SK-N-DZ (cell line): ENCODE measurements around the gene BAG5.
"Not testable (repeated sequence)": the region's sequence is repeated elsewhere in the genome, so short reads cannot be mapped to it uniquely, and the experiment has no call there.

Experiments
- DNase-seq: peaks from one replicate; pipeline ENCODE4 v3.0.0-alpha.2; 2015; ENCODE audit warnings: low spot score

The BAG5 gene

DNA sequence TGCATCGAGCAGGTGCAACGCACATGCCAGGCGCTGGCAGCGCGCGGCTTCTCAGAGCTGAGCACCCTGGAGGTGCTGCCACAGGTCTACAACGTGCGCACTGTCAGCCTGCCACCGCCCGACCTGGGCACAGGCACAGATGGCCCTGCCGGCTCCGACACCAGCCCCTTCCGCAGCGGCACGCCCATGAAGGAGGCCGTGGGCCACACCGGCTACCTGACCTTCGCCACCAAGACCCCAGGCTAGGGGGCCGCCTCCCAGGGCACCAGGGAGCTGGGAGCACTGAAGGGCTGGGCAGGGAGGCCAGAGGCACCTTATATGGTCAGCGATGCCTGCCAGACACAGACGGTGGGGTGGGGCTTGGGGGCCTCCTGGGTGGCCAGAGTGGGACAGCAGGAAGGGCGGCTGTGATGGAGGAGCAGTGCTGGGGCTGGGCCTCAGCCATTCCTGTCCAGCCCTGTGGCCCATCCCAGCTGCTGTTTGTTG is 27.8 kb downstream of the BAG5 start:
- no peak for DNase-seq

DNA sequence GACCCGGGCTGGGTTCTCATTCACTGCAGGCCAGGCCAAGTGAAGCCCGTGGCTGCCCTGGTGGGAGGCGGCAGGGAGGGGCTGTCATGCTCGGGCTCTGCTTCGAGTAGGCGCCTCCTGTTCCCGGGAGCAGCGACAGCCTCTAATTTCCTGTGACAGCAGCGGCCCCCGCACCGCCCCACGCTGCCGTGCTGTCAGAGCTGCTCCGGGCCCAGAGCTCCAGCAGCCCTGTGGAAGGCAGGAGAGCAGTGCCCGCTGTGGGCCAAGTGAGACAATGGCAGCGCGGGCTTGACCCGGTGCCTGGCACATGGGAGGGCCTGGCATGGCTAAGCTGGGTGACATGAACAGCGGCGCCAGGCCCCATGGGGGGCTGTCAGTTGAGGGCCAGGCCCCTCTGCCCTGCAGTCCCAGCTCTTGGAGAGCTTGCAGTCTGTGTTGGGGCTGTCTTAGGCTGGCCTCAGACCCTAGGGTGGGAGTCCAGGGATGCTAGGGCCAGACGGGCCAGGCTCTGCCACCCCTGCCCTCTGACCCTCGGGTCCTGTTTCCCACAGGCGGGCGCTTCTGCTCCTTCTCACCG is 28.4 kb downstream of the BAG5 start:
- DNase-seq = no peak

DNA sequence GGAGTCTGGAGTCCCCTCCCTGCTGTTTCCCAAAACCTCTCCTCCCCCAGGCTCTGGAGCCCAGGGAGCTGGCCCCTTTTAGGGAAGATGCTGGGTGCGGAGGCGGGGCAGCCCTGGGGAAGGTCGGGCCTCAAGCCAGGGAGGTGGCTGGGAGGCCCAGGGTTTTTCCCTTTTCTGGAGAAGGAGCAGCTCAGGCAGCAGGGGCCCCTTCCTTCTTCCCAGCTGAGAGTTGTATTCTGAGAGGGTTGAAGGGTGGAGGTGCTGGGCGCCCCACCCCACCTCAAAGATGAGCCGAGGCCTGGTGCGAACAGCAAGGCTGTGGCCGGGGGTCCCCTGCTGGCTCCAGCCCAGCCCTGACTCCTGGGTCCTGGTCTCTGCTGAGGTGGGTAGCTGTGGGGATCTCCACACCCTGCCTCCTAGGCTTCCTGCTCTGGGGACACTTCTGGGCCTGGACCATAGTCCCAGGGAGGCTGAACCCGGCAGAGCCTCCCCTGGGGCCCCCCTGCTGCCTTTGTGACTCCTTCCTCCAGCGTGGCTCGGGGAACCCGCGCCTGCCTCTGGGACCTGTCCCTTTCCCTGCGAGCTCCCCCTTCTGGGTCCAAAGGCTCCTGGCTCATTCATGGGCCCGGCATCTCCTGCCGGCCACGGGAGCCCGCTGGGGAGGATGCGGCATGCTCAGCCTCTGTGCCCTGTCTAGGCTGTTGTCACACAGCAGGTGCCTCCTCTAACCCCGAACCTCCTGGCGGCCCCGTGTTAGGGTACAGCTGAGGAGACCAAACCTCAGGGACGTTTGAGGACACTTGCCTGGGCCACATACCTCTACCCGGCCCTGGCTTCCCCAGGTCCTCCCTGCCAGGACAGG is 29.1 kb downstream of the BAG5 start:
- no peak for DNase-seq

DNA sequence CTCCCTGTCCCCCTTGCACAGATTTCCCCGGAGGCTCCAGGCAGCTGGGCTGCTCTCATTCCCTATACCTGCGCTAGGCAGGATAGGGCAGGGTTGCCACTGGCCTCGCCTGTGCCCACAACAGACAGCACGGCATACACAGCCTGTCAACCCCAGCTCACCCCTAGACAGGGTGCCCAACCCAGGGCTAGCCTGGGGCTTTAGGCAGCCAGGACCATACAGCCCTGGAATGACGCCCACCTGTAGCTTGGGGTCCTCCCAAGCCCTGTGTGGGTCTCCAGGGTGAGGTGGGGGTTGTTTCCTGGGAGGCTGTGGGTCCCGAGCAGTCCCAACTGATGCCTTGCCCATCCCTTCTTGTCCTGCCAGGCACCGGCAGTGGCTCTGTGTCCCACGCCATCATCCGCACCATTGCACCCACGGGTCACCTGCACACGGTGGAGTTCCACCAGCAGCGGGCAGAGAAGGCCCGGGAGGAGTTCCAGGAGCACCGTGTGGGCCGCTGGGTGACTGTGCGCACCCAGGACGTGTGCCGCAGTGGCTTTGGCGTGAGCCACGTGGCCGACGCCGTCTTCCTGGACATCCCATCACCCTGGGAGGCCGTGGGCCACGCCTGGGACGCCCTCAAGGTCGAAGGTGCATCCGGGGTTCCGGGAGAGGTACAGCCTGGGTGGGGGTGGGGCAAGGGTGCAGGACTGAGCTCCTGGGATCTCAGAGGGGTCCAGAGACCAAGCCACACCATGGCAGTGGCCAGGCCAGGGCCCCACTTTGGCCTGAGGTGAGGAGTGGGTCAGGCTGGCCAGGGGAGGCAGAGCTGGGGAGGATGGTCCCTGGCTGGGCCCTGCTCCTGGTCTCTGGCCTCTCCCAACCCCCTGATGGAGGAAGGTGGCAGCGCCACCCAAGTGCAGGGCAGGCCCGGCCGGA is 30.0 kb downstream of the BAG5 start:
- DNase-seq = no peak

DNA sequence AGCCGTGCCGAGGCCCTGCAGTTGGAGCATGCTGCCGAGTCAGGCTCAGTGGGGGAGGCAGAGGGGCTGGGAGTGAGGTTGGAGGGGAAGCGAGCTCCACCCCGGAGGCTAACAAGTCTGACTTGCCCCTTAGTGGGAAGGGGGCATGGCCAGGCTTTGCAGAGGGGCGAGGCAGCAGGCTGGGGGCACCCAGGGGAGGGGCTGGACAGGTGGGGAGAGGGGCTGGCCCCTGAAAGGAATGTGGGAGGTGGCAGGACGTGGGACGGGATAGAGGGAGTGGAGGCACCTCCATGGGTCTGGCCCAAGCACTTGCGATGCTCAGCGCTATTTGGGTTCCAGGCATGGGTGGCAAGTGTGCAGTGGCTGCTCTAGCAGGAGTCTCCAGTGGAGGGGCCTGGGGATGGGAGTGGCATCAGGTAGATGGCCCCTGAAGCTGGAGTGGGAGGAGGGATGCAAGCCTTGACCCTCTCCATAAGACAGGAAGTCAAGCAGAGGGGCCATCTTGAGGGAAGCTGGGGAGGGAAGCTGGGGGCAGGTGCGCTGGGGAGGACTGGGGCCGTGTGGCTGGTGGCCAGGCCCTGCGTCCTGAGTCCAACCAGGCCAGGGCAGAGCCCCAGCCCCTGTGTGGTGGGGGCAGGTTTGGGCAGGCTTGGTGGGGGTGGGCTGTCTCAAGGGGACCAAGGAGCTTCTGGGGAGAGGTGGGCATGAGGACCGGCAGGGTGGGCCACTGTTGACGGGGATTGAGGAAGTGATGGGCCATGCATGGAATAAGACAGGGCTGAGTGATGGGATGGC is 30.8 kb downstream of the BAG5 start:
- no peak for DNase-seq

DNA sequence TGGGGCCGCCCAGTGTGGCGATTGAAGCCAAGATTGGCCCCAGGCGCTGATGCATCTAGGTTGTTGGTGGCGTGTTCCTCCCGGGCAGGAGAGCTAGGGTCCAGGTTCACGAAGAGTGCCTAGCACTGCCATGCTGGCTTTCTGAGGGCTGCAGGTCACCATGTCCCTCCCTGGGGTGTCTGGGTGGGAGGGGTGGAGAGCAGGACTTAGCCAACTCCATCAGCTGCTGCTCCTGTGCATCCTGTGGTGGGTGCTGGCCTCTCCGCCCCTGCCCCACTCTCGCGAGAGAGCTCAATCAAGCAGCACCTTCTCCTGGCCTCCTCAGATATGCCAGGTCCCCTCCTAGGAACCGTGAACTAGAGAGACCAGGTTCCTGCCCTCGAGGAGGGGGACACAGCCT is 31.6 kb downstream of the BAG5 start:
- DNase-seq = no peak

DNA sequence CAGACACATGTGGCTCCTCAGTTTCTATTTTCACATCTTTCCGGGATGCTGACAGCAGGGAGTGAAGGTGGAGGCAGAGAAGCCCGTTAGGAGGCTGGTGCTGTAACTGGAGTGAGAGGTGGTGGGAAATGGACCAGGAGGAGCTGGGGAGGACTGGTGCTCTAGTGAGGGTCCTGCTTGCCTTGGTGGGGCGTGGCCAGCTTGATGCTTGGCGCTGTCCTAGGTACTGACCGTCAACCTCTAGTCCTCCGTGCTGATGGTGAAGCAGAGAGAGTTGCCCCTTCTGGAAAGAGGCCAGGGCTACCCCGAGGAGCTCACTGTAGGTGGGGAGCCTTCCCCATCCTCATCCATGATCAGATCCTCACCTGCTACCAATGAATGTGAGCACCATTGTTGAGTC is 32.1 kb downstream of the BAG5 start:
- DNase-seq = no peak

DNA sequence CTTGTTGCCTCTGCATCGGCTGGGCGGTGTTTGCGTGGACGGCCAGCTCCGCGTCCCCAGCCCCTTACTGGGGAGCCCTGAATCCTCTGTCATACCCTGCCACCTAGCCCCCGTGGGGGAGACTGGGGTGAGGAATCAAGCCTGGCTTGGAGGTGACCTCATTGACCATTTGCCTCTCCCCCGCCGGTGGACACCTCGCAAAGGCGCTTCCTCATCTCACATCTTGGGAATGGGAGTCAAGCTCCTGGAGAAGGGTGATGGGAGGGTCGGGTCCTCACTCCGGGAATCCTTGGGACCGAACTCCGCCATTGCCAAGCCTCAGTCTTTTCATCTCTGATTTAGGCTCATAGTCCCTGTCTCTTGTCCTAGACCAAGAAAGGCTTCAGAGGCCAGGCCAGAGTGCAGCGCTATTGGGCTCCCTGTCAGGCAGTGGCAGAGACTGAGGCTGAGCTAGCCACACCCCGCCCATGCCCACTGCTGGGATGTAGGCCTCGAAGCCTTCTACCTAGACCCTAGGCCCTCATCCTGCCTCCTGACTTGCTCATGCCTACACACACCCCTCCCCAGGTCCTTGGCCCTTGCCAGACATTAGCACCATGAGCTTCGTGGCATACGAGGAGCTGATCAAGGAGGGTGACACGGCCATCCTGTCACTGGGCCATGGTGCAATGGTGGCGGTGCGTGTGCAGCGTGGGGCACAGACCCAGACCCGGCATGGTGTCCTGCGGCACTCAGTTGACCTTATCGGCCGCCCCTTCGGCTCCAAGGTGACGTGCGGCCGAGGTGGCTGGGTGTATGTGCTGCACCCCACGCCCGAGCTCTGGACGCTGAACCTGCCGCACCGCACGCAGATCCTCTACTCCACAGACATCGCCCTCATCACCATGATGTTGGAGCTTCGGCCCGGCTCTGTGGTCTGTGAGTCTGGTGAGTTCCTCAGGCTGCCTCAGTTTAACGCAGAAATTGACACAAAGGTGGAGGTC is 32.8 kb downstream of the BAG5 start:
- no peak for DNase-seq

DNA sequence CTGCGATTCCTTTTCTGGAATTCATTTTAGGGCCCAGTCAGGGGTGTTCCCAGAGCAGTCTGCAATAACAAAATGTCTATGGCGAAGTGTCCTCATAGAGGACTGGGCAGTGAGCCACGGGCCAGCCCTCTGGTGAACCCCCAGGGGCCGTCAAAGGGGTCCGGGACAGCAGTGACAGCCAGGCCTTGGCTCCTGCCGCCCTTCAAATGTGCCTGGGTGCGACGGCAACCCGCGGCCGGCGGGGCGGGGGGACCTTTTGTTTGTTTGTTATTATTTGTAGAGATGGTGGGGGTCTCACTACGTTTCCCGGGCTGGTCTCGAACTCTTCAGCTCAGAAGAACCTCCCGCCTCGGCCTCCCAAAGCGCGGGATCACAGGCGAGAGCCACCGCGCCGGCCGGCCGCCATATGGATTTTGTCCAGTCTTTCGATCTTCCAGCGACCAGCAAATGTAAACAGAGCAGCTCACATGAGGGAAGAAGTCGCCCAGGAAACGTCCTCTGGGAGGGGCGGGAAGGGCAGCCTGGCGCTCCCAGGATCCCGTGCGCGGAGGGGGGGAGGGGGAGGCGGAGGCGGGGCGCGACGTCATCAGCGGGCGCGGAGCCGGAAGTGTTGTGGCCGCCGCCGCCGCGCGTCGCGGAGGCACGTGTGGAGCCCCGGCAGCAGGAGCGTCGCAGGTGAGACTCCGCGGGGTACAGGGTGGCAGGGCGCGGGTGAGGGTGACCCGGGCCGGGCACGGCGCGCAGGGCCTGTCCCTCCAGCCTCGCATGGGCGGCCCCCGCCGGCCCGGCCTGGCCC is 33.7 kb downstream of the BAG5 start, which contains the start of gene TRMT61A:
Gene TRMT61A (plus strand): TSS at position 610 of the 796 bp plus-strand sequence. CDS start 783 bp downstream, outside the sequence.
- peak; percentile 74 for DNase-seq

DNA sequence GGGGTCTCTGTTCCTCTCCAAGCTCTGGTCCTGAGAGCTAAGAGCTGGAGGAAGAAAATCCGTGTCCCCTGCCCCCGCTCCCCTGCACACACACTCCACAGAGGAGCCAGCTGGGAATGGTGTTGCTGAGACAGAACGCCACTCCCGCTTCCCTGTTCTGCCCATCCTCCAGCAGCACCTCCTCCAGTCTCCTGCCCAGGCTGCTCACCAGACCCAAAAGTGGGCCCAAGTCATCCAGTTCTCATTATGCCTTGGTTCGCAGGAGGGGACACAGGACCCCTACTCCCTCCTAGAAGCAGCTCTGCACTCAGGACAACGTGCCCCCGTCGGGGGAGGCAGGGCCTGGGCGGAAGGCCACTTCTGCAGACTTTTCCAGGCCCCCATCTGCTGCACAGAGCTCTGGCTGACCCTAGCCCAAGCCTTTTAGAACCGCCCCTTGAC is 34.3 kb downstream of the BAG5 start:
- no peak for DNase-seq

DNA sequence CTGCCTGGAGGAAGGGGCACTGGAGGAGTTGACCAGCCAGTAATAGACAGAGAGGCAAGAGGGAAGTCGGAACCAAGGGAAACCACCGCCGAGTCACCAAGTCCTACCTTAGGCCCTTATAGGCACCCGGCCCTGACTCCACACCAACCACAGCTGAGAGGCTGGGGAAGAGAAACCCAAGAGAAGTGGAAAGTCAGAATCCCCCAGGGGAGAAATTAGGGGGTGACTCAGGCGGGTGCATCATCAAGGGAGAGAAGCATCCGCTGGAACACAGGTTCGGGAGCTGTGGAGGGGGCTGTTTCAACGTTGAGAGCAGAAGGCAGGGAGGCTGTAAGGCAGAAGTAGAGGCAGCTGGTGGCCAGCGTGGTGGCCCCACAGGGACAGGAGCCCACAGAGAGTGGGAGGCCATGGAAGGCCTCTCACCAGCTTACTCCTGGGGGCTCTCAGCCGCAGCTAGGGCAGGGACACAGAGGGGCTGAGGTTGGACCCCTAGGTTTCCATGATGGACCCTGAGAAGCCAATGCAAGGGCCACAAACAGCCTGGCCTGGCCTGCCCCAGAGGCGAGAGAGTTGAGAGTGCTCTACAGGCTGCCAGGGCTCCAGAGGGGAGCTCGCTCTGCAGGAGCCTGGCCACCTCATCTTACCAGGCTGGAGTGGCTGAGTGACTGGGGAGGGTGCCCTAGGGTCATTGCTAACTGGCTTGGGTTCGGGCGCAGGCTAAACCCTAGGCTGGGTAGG is 34.9 kb downstream of the BAG5 start:
- DNase-seq = no peak

DNA sequence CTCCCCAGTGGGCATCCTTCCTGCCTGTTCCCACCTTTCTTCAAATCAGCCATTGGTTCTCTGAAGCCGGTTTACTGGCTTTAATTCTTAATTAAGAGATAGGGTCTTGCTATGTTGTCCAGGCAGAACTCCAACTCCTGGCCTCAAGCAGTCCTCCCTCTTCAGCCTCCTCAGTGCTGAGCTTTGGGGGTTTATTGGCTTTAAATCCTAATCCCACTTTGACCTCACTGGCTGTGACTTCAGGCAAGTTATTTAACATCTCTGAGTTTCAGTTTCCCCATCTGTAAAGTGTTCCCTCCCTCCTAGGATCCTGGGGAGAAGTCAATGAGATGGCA is 35.6 kb downstream of the BAG5 start:
- no peak for DNase-seq

DNA sequence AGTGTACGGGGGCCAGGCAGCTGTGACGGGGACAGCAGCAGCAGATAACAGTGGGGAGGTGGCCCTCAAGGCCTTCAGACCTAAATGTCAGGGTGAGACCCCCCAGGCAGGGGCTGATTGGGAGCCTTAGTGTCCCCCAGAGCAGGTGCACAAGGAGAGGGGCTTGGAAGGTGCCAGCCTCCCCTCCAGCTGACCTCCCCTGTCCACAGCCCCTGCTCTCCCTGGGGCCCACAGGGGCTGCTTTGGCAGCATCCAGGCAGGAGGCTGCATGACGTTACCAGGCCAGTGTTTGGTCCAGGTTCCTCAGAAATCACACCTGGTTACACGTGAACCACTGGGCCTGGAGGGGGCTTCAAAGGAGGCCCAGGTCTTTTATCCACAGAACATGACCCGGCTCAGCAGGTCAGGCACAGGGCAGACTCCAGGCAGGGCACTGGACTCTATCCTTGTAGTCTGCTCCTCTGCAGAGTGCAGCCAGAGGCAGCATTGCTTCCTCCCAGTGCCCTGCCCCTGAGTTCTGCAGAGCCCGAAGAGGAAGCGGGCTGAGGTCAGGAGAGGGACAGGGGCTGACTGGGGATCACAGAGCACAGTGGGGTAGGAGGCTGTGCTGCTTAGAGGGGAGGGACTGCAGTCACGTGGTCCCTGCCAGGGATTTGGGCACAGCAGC is 36.1 kb downstream of the BAG5 start:
- DNase-seq = no peak

DNA sequence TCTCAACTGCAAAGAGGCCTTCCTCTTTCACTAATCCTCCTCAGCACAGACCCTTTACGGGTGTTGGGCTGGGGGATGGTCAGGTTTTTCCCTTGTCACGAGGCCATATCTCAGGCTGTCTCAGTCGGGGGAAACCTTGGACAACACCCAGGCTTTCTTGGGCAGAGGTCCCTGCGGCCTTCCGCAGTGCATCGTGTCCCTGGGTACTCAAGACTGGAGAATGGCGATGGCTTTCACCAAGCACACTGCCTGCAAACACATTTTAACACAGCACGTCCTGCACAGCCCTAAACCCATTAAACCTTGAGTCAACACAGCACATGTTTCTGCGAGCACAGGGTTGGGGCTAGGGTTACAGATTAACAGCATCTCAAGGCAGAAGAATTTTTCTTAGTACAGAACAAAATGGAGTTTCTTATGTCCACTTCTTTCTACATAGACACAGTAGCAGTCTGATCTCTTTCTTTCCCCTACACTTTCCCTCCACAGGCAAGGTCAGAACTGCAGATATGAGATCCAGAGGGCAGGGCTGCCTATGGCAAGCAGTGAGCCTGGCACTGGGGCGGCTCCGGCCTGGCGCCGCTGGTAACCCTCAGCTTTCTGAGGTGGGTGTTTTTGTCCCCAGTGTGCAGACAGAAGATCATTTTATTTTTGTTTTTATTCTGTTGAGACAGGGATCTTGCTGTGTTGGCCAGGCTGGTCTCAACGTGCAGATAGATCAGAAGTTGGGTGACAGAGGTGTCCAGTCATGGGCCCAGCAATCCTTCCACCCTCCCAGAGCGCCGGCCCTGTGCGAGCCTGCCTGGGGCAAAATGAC is 36.8 kb downstream of the BAG5 start:
- DNase-seq = not testable (repeated sequence)

DNA sequence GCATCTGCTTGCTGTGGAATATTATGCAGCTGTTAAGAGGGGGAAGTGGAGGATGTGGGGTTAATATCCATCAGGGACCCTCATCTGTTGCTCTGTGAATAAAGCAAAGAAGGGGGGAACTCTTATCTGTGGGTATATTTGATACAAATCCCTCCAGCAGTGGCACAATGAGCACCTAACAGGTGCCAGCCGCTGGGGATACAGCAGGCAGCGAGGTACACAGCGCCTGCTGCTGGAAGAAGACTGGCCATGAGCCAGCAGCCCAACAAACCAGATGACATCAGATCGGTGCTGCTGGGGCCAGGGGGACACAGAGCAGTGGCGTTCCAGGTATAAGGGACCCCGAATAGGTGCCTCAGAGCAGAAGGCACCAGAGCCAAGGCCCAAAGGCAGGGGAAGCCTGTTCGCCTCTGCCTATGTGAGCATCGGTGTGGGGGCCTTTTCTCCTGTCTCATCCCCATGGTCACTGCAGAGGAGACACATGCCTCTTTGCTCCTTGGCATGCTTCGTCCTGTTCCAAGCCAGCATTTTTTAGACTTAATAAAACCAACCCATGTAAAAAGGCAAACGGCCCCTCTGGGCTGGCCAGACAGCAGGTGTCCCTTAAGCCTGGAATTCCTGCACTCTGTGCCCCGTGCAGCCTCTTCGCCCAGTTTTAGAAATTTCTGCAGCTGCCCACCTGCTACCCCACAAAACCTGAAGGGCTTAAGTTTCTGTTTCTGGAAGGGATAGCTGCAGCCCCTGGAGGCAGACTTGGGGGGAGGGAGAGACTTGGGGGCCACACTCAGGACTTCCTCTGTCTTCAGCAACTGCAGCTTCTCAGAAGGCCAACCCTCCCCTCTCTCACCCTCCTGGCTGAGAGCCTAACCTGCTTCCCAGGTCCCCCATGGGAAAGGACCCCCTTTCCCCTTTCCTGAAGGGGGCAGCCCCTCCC is 38.2 kb downstream of the BAG5 start:
- DNase-seq = no peak

DNA sequence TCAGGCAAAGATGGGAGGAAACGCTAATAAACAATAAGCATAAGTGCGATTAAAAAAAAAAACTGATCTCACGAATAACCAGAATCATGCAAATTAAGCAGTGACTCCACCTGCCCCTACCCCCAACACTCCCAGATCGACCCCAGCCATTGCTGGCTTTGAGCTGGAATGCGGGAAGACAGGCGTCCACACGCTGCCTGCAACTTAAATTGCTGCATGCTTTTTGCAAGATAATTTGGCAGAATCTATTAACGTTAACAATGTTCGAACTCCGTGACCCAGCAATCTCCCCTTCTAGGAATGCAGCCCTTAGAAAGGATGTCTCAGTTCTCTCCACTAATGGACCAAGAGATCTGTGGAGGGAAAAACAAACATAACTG is 38.9 kb downstream of the BAG5 start:
- DNase-seq = no peak
